Chondrocyte (in vitro differentiated cells): ENCODE measurements around the gene GABRA6. TPM values are rescaled to one million over a fixed set of nuclear protein-coding genes. Genes with fewer than 3 reads are reported as not detected.
"Not testable (repeated sequence)": the region's sequence is repeated elsewhere in the genome, so short reads cannot be mapped to it uniquely, and the experiment has no call there.

ENCODE experiments used
- DNase-seq: peaks from one replicate; pipeline ENCODE4 v3.0.0; 2021; ENCODE audit warnings: mixed read lengths, low spot score
- H3K27ac Mint-ChIP-seq: one replicate; pipeline ENCODE4 v1.8.0; 2021; ENCODE audit warnings: mild to moderate bottlenecking, moderate library complexity, mixed read lengths; ENCODE audit not compliant: unreplicated experiment
- H3K27me3 Mint-ChIP-seq: 2 replicates; pipeline ENCODE4 v1.8.0; 2021; ENCODE audit warnings: low read depth, mixed read lengths
- H3K36me3 Mint-ChIP-seq: 2 replicates; pipeline ENCODE4 v1.8.0; 2021; ENCODE audit warnings: low read depth, mixed read lengths
- H3K4me1 Mint-ChIP-seq: 2 replicates; pipeline ENCODE4 v1.8.0; 2021; ENCODE audit warnings: low read depth, mild to moderate bottlenecking, mixed read lengths
- H3K4me3 Mint-ChIP-seq: one replicate; pipeline ENCODE4 v1.8.0; 2021; ENCODE audit warnings: mild to moderate bottlenecking, moderate library complexity, mixed read lengths; ENCODE audit not compliant: unreplicated experiment
- H3K9me3 Mint-ChIP-seq: 2 replicates; pipeline ENCODE4 v1.8.0; 2021; ENCODE audit warnings: low read depth, mixed read lengths
- CTCF ChIP-seq: fragments of 200-600 bp; sonication (generic); IDR thresholded peaks from 2 replicates; pipeline ENCODE4 v1.5.0; 2021; ENCODE audit warnings: antibody characterized with exemption, mild to moderate bottlenecking, moderate library complexity
- long read RNA-seq: library from polyadenylated mRNA; stranded (forward); transcript quantifications from one replicate; pipeline ENCODE4 v2.0.0, GENCODE V29; 2021
- total RNA-seq: library from RNA; stranded (reverse); gene quantifications from 3 replicates; pipeline ENCODE4 v1.2.1, GENCODE V29; 2021

The GABRA6 gene
- not detected in 3 replicates for total RNA-seq
- long read RNA-seq, result 0 reads

GRCh38 chr5:161685461-161685860 is at the start of gene GABRA6:
Gene GABRA6 (plus strand): TSS chr5:161685721. CDS start chr5:161685990, 269 bp downstream.
- TF ChIP-seq CTCF, result no peak
- H3K9me3 Mint-ChIP-seq, result peaks cover 3% of the 10 kb centered on the region
- no peak within 1 kb of the TSS for H3K27ac Mint-ChIP-seq
- no peak within 1 kb of the TSS for H3K4me3 Mint-ChIP-seq
- H3K27me3 Mint-ChIP-seq, result no peaks in the 10 kb centered on the region
- no peak for DNase-seq
- H3K4me1 Mint-ChIP-seq, result no peaks in the 10 kb centered on the region
- H3K36me3 Mint-ChIP-seq, result no peaks in the 10 kb centered on the region

- Mint-ChIP-seq H3K27ac (no peak overlapping the region), H3K36me3 (no peaks in the 10 kb centered on the region), H3K4me1 (no peaks in the 10 kb centered on the region), H3K27me3 (no peaks in the 10 kb centered on the region), H3K9me3 (no peaks in the 10 kb centered on the region), H3K4me3 (no peak overlapping the region)
- no peak for DNase-seq
- no peak for TF ChIP-seq CTCF
Observed at GRCh38 chr5:161637591-161637990, 47.9 kb upstream of the GABRA6 start.

- no peaks in the 10 kb centered on the region for H3K36me3 Mint-ChIP-seq
- no peaks in the 10 kb centered on the region for H3K9me3 Mint-ChIP-seq
- H3K4me1 Mint-ChIP-seq, result no peaks in the 10 kb centered on the region
- no peak for TF ChIP-seq CTCF
- H3K27ac Mint-ChIP-seq, result no peak overlapping the region
- no peaks in the 10 kb centered on the region for H3K27me3 Mint-ChIP-seq
- H3K4me3 Mint-ChIP-seq, result no peak overlapping the region
- no peak for DNase-seq
Observed at GRCh38 chr5:161641444-161641843, 44.1 kb upstream of the GABRA6 start.

GRCh38 chr5:161645264-161645663 is 40.3 kb upstream of the GABRA6 start:
- TF ChIP-seq CTCF, result no peak
- H3K27ac Mint-ChIP-seq, result no peak overlapping the region
- no peak for DNase-seq
- no peaks in the 10 kb centered on the region for H3K4me1 Mint-ChIP-seq
- no peak overlapping the region for H3K4me3 Mint-ChIP-seq
- no peaks in the 10 kb centered on the region for H3K27me3 Mint-ChIP-seq
- H3K9me3 Mint-ChIP-seq, result no peaks in the 10 kb centered on the region
- H3K36me3 Mint-ChIP-seq, result no peaks in the 10 kb centered on the region

- H3K4me1 Mint-ChIP-seq, DNase-seq, H3K36me3 Mint-ChIP-seq, H3K27me3 Mint-ChIP-seq, H3K27ac Mint-ChIP-seq, H3K4me3 Mint-ChIP-seq: not testable (repeated sequence)
- peaks cover 18% of the 10 kb centered on the region for H3K9me3 Mint-ChIP-seq
Observed at GRCh38 chr5:161651926-161652325, 33.6 kb upstream of the GABRA6 start.

GRCh38 chr5:161660806-161661205 is 24.7 kb upstream of the GABRA6 start:
- Mint-ChIP-seq H3K36me3 (no peaks in the 10 kb centered on the region), H3K27ac (no peak overlapping the region), H3K4me1 (no peaks in the 10 kb centered on the region), H3K27me3 (no peaks in the 10 kb centered on the region), H3K4me3 (no peak overlapping the region), H3K9me3 (no peaks in the 10 kb centered on the region)
- DNase-seq, result peak; percentile 79
- no peak for TF ChIP-seq CTCF
